PC-3 (cell line): ENCODE measurements around the gene CCDC178. TPM values are rescaled to one million over a fixed set of nuclear protein-coding genes. Genes with fewer than 3 reads are reported as not detected.

Source experiments
- ATAC-seq: fragments of 200-7000 bp; cut with Tn5 transposase; 2 replicates; pipeline ENCODE4 v1.9.1; 2020; ENCODE audit warnings: mild to moderate bottlenecking, moderate library complexity
- BruUV-seq: library from RNA; stranded (reverse); fragments of 400-500 nt; replicated peaks from 2 replicates; lab custom pipeline; 2021; lab: Mats Ljungman, UMichigan
- CTCF ChIA-PET: fragments of 300-600 bp; sonication (Branson Sonifier 250); formaldehyde crosslinking; loops from one replicate; lab custom pipeline; 2022; ENCODE audit warnings: antibody characterized with exemption; lab: Charles Lee
- POLR2A ChIA-PET: fragments of 300-600 bp; sonication (Branson Sonifier 250); formaldehyde crosslinking; loops from one replicate; lab custom pipeline; 2022; ENCODE audit warnings: antibody characterized with exemption; ENCODE audit not compliant: unreplicated experiment; lab: Charles Lee
- DNase-seq: peaks from one replicate; pipeline ENCODE4 v3.0.0-alpha.2; 2015
- H2AFZ ChIP-seq: fragments of 300-600 bp; sonication (generic); 2 replicates; pipeline ENCODE4 v1.6.0; 2016; ENCODE audit warnings: antibody characterized with exemption, low read length
- H3F3A ChIP-seq: fragments of 300-600 bp; sonication (generic); one replicate; pipeline ENCODE4 v1.6.0; 2017; ENCODE audit warnings: antibody characterized with exemption, low read length, control low read depth, mild to moderate bottlenecking; ENCODE audit not compliant: unreplicated experiment
- H3K27ac ChIP-seq: fragments of 300-600 bp; sonication (generic); 2 replicates; pipeline ENCODE4 v1.5.1; 2016; ENCODE audit warnings: mild to moderate bottlenecking, low read length
- H3K27me3 ChIP-seq: fragments of 300-600 bp; sonication (generic); 2 replicates; pipeline ENCODE4 v1.6.1; 2016; ENCODE audit warnings: low read length, mixed read lengths
- H3K36me3 ChIP-seq: fragments of 300-600 bp; sonication (generic); 2 replicates; pipeline ENCODE4 v1.6.1; 2016; ENCODE audit warnings: low read depth, mixed run types, low read length, mixed read lengths
- H3K4me1 ChIP-seq: fragments of 300-600 bp; sonication (generic); 2 replicates; pipeline ENCODE4 v1.5.1; 2016; ENCODE audit warnings: low read length; ENCODE audit not compliant: insufficient read depth
- H3K4me2 ChIP-seq: fragments of 300-600 bp; sonication (generic); 2 replicates; pipeline ENCODE4 v1.6.0; 2016; ENCODE audit warnings: low read length
- H3K4me3 ChIP-seq: fragments of 300-600 bp; sonication (generic); 2 replicates; pipeline ENCODE4 v1.5.1; 2016; ENCODE audit warnings: mild to moderate bottlenecking, low read length, mixed read lengths
- H3K79me2 ChIP-seq: fragments of 300-600 bp; sonication (generic); 2 replicates; pipeline ENCODE4 v1.6.1; 2017; ENCODE audit warnings: low read length, mixed read lengths
- H3K9ac ChIP-seq: fragments of 300-600 bp; sonication (generic); 2 replicates; pipeline ENCODE4 v1.6.0; 2016; ENCODE audit warnings: mild to moderate bottlenecking, low read length
- H3K9me2 ChIP-seq: fragments of 300-600 bp; sonication (generic); replicated peaks from 2 replicates; pipeline ENCODE4 v1.6.1; 2016; ENCODE audit warnings: mixed run types, low read length, mixed read lengths
- H3K9me3 ChIP-seq: fragments of 300-600 bp; sonication (generic); 2 replicates; pipeline ENCODE4 v1.6.1; 2016; ENCODE audit warnings: low read length, mixed read lengths
- H4K20me1 ChIP-seq: fragments of 300-600 bp; sonication (generic); 2 replicates; pipeline ENCODE4 v1.6.1; 2016; ENCODE audit warnings: low read length, mixed read lengths
- EZH2 ChIP-seq: fragments of 300-600 bp; sonication (generic); IDR thresholded peaks from one replicate; pipeline ENCODE4 v1.6.1; 2017; ENCODE audit warnings: antibody characterized with exemption, mild to moderate bottlenecking, low read length; ENCODE audit not compliant: unreplicated experiment
- EZH2phosphoT487 ChIP-seq: fragments of 300-600 bp; sonication (generic); IDR thresholded peaks from 2 replicates; pipeline ENCODE4 v1.6.1; 2018; ENCODE audit warnings: mild to moderate bottlenecking, antibody characterized with exemption, low read length, borderline replicate concordance
- intact Hi-C: fragments of 100-400 bp; cut with micrococcal nuclease; formaldehyde crosslinking; loops from 2 replicates; pipeline ENCODE4 v1.9.0; 2023
- total RNA-seq: library from RNA; depleted of rRNA; stranded (reverse); fragments of >200 nt; gene quantifications from 2 replicates; pipeline ENCODE4 v1.2.3, GENCODE V29; 2014
- TF ChIP-seq, protein P1 (sequence below): fragments of 300-600 bp; sonication (generic); conservative IDR thresholded peaks from 2 replicates; pipeline ENCODE4 v1.5.1; 2017; ENCODE audit warnings: antibody characterized with exemption, low read depth, mild to moderate bottlenecking, low read length

CCDC178 gene
- total RNA-seq, 1 experiment from 2014 or later: not detected

- intact Hi-C loops: no loop called here
- H3K27ac ChIP-seq: peak overlapping the region; percentile 23; the same call in 1 of the 2 replicates
- TF ChIP-seq EZH2phosphoT487: no peak
- no peak for TF ChIP-seq EZH2
- TF ChIP-seq, protein P1, sequence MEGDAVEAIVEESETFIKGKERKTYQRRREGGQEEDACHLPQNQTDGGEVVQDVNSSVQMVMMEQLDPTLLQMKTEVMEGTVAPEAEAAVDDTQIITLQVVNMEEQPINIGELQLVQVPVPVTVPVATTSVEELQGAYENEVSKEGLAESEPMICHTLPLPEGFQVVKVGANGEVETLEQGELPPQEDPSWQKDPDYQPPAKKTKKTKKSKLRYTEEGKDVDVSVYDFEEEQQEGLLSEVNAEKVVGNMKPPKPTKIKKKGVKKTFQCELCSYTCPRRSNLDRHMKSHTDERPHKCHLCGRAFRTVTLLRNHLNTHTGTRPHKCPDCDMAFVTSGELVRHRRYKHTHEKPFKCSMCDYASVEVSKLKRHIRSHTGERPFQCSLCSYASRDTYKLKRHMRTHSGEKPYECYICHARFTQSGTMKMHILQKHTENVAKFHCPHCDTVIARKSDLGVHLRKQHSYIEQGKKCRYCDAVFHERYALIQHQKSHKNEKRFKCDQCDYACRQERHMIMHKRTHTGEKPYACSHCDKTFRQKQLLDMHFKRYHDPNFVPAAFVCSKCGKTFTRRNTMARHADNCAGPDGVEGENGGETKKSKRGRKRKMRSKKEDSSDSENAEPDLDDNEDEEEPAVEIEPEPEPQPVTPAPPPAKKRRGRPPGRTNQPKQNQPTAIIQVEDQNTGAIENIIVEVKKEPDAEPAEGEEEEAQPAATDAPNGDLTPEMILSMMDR: no peak
These were observed 7.7 kb downstream of the CCDC178 start for GRCh38 chr18:33432857-33433256.

GRCh38 chr18:33427549-33427948 is 13.0 kb downstream of the CCDC178 start:
- CTCF ChIA-PET: no interaction called here

More at GRCh38 chr18:33432857-33433256, 7.7 kb downstream of the CCDC178 start:
- Histone ChIP-seq H3K9me3 (no peaks in the 10 kb centered on the region), H3F3A (no peaks in the 10 kb centered on the region), H3K9ac (no peak overlapping the region), H3K9me2 (no peaks in the 10 kb centered on the region), H4K20me1 (no peaks in the 10 kb centered on the region), H3K4me1 (no peaks in the 10 kb centered on the region), H3K27me3 (no peaks in the 10 kb centered on the region), H3K36me3 (no peaks in the 10 kb centered on the region), H3K4me2 (no peak overlapping the region), H2AFZ (no peak overlapping the region), H3K79me2 (no peaks in the 10 kb centered on the region), H3K4me3 (no peak overlapping the region)
- DNase-seq (peak; percentile 3), ATAC-seq (peak; percentile 58)
- ChIA-PET POLR2A (no interaction called here), CTCF (no interaction called here)
- BruUV-seq: no TSS peak

More at GRCh38 chr18:33427549-33427948, 13.0 kb downstream of the CCDC178 start:
- H3K4me3 ChIP-seq: no peak overlapping the region
- H3K27ac ChIP-seq: no peak overlapping the region
- no peak for ATAC-seq
- POLR2A ChIA-PET: no interaction called here
- intact Hi-C loops: no loop called here
- H3K36me3 ChIP-seq: no peaks in the 10 kb centered on the region
- no peaks in the 10 kb centered on the region for H3K79me2 ChIP-seq
- H2AFZ ChIP-seq: no peak overlapping the region
- no TSS peak for BruUV-seq
- no peaks in the 10 kb centered on the region for H3K4me1 ChIP-seq
- no peaks in the 10 kb centered on the region for H3K9me2 ChIP-seq
- H3K4me2 ChIP-seq: no peak overlapping the region
- TF ChIP-seq EZH2 (no peak), EZH2phosphoT487 (no peak)
- TF ChIP-seq, protein P1: no peak
- no peak for DNase-seq
- no peaks in the 10 kb centered on the region for H3K9me3 ChIP-seq
- no peaks in the 10 kb centered on the region for H4K20me1 ChIP-seq
- H3F3A ChIP-seq: no peaks in the 10 kb centered on the region
- H3K9ac ChIP-seq: no peak overlapping the region
- no peaks in the 10 kb centered on the region for H3K27me3 ChIP-seq
